Psoas muscle (tissue), 8 donors: Measurements from ENCODE around the gene PRDM2. TPM values are rescaled to one million over a fixed set of nuclear protein-coding genes. Genes with fewer than 3 reads are reported as not detected.

ENCODE experiments used
- ATAC-seq, 4 donors: fragments of 200-7000 bp; cut with Tn5 transposase; one replicate each; pipeline ENCODE4 v1.9.1; 2020; ENCODE audit warnings: moderate library complexity in 3 of 4, mild to moderate bottlenecking in 2 of 4
- DNase-seq, 2 donors: peaks; one replicate each; pipeline ENCODE4 v3.0.0-alpha.2; 2020
- H3K27ac ChIP-seq: fragments of 200-600 bp; one replicate; pipeline ENCODE4 v1.8.0; 2022
- H3K27me3 ChIP-seq, 3 donors: fragments of 200-600 bp in 1 of 3; one replicate each; pipeline versions ENCODE4 v1.6.1 to v1.8.0; 2013 to 2022; ENCODE audit warnings: low read length in 2 of 3, mild to moderate bottlenecking in 2 of 3, moderate library complexity in 1 of 3; ENCODE audit not compliant: insufficient read depth in 3 of 3
- H3K36me3 ChIP-seq, 2 donors: fragments of 200-600 bp in 1 of 2; one replicate each; pipeline versions ENCODE4 v1.6.1 to v1.8.0; 2013 to 2022; ENCODE audit warnings: low read depth in 1 of 2, mild to moderate bottlenecking in 1 of 2, moderate library complexity in 1 of 2; ENCODE audit not compliant: insufficient read depth in 1 of 2
- H3K4me1 ChIP-seq: fragments of 200-600 bp; one replicate; pipeline ENCODE4 v1.8.0; 2022
- H3K4me3 ChIP-seq: fragments of 200-600 bp; one replicate; pipeline ENCODE4 v1.8.0; 2022; ENCODE audit warnings: mild to moderate bottlenecking
- H3K9me3 ChIP-seq: fragments of 200-600 bp; one replicate; pipeline ENCODE4 v1.8.0; 2022
- WGBS, 3 donors: extraction: QIAGEN DNeasy Blood & Tissue Kit; methylation state at CpG; one replicate each; pipeline versions ENCODE4 v1.1.6 to v1.1.7; 2013; 5-methylcytosine and 5-hydroxymethylcytosine counted together
- intact Hi-C, 2 donors: fragments of 100-400 bp; cut with DNase I; formaldehyde crosslinking; loops; one replicate each; pipeline versions ENCODE4 v1.11.0 to v1.14.2; 2022
- polyA plus RNA-seq, 3 donors: library from polyadenylated mRNA; stranded (reverse); fragments of 200-250 nt; gene quantifications; one replicate each; pipeline ENCODE4 v1.2.3, GENCODE V29; 2013
- total RNA-seq, 4 donors: library from RNA; stranded (reverse); fragmentation: NEBNext Ultra II Directional in 2 of 4; extraction: Animal tissue kit (Norgen Biotek cat#: 25700) in 2 of 4; gene quantifications; one replicate each; pipeline versions ENCODE4 v1.2.1 to v1.2.4, GENCODE V29; 2021 to 2023
- TF ChIP-seq, protein P1 (sequence below): fragments of 200-600 bp; IDR thresholded peaks from one replicate; pipeline ENCODE4 v1.8.0; 2022; ENCODE audit warnings: antibody characterized with exemption
- donor health status: healthy with polysubstance abuse.
- donor health status: DM: no; HTN: no; CAD: no; lungs with moderate emphysema.
- donor health status: Bipolar disorder and iron deficiency.
- donor health status: healthy.
- donor health status: DM: yes; HTN: yes; CAD: no.
- donor health status: DM: no; HTN: no; CAD: no.
- donor health status: DM: no; HTN: no; CAD: no.
- donor health status: DM: yes; HTN: yes; CAD: no.

The PRDM2 gene
- total and polyA plus RNA-seq, 7 donors: 12.1 to 84.3 (median 44.3) TPM

DNA sequence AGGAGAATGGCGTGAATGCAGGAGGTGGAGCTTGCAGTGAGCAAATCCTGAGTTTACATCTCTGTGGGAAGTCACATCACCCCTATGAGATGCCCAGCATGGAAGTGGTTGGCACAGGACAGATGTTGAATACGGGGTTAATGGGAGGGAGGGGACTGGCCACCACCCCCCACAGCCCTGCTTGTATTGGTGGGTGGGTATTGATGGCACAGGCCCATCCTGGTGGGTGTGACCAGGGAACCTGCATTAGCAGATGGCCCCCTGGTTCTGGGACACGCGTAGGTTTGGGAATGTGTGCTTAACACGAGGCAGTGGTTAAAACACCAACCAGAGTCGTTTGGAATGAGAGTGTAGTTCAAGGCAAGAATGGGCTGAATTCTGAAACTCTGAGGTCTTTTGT lies 117.9 kb downstream of the PRDM2 start:
- WGBS, 3 donors: 80 to 93% (median 89%) methylated on average over 6 of the region's 6 CpGs
- Histone ChIP-seq H3K36me3 (peaks cover 0 to 45% of the 10 kb centered on the region in 2 donors), H3K27me3 (no peaks in the 10 kb centered on the region), H3K4me1 (no peaks in the 10 kb centered on the region), H3K4me3 (no peak overlapping the region), H3K9me3 (no peaks in the 10 kb centered on the region), H3K27ac (no peak overlapping the region)
- intact Hi-C loops: no loop called here
- ATAC-seq: no peak
- DNase-seq: no peak
- TF ChIP-seq, protein P1, sequence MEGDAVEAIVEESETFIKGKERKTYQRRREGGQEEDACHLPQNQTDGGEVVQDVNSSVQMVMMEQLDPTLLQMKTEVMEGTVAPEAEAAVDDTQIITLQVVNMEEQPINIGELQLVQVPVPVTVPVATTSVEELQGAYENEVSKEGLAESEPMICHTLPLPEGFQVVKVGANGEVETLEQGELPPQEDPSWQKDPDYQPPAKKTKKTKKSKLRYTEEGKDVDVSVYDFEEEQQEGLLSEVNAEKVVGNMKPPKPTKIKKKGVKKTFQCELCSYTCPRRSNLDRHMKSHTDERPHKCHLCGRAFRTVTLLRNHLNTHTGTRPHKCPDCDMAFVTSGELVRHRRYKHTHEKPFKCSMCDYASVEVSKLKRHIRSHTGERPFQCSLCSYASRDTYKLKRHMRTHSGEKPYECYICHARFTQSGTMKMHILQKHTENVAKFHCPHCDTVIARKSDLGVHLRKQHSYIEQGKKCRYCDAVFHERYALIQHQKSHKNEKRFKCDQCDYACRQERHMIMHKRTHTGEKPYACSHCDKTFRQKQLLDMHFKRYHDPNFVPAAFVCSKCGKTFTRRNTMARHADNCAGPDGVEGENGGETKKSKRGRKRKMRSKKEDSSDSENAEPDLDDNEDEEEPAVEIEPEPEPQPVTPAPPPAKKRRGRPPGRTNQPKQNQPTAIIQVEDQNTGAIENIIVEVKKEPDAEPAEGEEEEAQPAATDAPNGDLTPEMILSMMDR: no peak

DNA sequence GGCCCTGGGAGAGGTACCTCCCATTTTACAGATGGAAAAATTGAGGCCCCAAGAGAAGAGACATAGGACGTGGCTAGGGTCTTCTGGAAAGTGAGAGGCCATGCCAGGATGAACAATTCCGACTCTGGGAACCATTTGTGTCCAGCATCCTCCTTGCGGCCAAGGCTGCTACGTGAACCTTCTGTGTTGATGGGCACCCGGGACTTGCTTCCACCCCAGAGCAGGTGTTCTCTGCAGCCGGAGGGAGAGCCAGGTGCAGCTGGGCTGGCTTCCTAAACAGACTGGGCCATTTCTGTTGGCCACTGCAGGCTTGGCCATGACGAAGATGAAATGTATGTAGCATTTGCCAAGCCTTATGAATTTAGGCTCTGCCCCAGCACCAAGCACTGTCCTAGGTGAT lies 118.9 kb downstream of the PRDM2 start:
- WGBS, 3 donors: 67 to 78% (median 69%) methylated on average over 7 of the region's 7 CpGs

DNA sequence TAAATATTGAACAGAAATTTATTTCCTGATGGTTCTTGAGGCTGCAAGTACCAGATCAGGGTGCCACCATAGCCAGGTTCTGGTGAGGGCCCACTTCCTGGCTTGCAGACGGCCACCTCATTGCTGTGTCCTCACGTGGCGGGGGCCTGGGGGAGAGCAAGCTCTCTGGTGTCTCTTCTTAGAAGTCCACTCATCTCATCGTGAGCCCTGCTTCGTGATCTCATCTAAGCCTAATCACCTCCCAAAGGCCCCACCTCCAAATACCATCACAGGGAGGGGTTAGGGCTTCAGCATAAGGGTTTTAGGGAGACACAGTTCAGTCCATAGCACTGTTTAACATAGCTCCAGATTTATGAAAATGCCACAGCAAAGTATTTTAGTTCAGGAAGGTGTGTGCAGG lies 119.7 kb downstream of the PRDM2 start:
- Histone ChIP-seq H3K4me1 (no peaks in the 10 kb centered on the region), H3K27me3 (no peaks in the 10 kb centered on the region), H3K4me3 (no peak overlapping the region), H3K27ac (no peak overlapping the region), H3K36me3 (peaks cover 0 to 63% of the 10 kb centered on the region in 2 donors), H3K9me3 (no peaks in the 10 kb centered on the region)
- no peak for ATAC-seq
- TF ChIP-seq, protein P1: no peak
- no peak for DNase-seq
- WGBS, 3 donors: 76 to 78% (median 76%) methylated on average over 5 of the region's 5 CpGs
- intact Hi-C loops: loop anchor here in 1 of 2 donors (10.0 kb wide), 1 partner anchor 135 kb away; no protein-coding TSS in a partner anchor

More for the DNA sequence above, 118.9 kb downstream of the PRDM2 start:
- no peaks in the 10 kb centered on the region for H3K4me1 ChIP-seq
- no peak overlapping the region for H3K4me3 ChIP-seq
- intact Hi-C loops: no loop called here
- H3K9me3 ChIP-seq: no peaks in the 10 kb centered on the region
- no peaks in the 10 kb centered on the region for H3K27me3 ChIP-seq
- no peak for ATAC-seq
- no peak for DNase-seq
- TF ChIP-seq, protein P1: no peak
- no peak overlapping the region for H3K27ac ChIP-seq
- peaks cover 0 to 56% of the 10 kb centered on the region in 2 donors for H3K36me3 ChIP-seq

DNA sequence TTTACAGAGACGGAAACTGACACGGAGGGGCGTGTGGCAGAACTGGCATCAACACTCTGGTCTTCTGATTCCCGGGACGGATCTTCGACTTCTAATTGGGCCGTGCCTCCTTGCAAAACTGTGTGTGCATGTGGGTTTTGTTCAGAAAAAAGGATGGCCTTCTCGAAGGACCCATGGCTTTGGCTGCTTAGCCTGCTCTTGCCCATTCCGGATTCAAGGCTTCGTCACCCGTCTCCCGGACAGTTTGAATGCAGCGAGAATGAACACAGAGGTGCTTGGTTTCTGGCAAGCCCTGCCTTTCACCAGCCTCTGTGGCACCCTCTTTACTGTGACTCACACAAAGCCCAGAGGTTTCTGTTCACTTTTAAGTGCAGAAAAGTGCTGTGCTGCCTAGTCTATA lies 120.1 kb downstream of the PRDM2 start:
- no peak overlapping the region for H3K4me3 ChIP-seq
- DNase-seq: no peak
- intact Hi-C loops: loop anchor here in 1 of 2 donors (10.0 kb wide), 1 partner anchor 135 kb away; no protein-coding TSS in a partner anchor
- H3K4me1 ChIP-seq: no peaks in the 10 kb centered on the region
- no peaks in the 10 kb centered on the region for H3K27me3 ChIP-seq
- no peak for ATAC-seq
- no peaks in the 10 kb centered on the region for H3K9me3 ChIP-seq
- no peak overlapping the region for H3K27ac ChIP-seq
- H3K36me3 ChIP-seq: peaks cover 0 to 63% of the 10 kb centered on the region in 2 donors
- TF ChIP-seq, protein P1: no peak
- WGBS, 3 donors: 85 to 90% (median 89%) methylated on average over 13 of the region's 13 CpGs

DNA sequence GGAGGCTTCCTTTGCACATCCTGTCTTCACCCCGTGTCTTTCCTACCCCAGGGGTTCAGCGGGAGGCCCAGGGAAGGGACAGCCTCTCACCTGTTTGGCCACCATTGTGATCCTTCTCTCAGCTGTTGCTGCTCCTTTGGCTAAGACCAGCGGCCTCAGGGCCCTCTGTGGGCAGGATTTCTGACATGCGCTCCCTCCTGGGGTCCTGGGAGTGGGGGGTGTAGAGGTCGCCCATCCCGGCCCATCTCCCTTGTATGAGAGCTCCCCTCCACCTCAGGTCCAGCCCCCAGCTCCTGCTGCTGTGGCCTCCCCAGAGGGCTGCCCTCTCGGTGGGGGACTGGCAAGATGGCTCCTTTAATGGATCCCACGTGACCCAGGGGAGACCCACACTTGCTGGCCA lies 120.5 kb downstream of the PRDM2 start:
- no peak for DNase-seq
- ATAC-seq: no peak

More for the DNA sequence above, 120.5 kb downstream of the PRDM2 start:
- Histone ChIP-seq H3K27ac (no peak overlapping the region), H3K27me3 (no peaks in the 10 kb centered on the region), H3K4me1 (no peaks in the 10 kb centered on the region), H3K4me3 (no peak overlapping the region), H3K36me3 (peaks cover 0 to 63% of the 10 kb centered on the region in 2 donors), H3K9me3 (no peaks in the 10 kb centered on the region)
- TF ChIP-seq, protein P1: no peak
- WGBS, 3 donors: 83 to 86% (median 83%) methylated on average over 8 of the region's 8 CpGs
- intact Hi-C loops: loop anchor here in 1 of 2 donors (10.0 kb wide), 1 partner anchor 134 kb away; no protein-coding TSS in a partner anchor
